ENCODE data around the gene PEX6. TPM values are rescaled to one million over a fixed set of nuclear protein-coding genes. Genes with fewer than 3 reads are reported as not detected.

The PEX6 gene
- total RNA-seq, 1 donor from 2014 or later, result 13.8 TPM

GRCh38 chr6:42937548-42938427 lies 41.2 kb downstream of the PEX6 start:
- Mint-ChIP-seq H3K9me3 (ENCODE audit: unreplicated experiment) (no peaks in the 10 kb centered on the region), H3K36me3 (ENCODE audit: unreplicated experiment) (peaks cover 4% of the 10 kb centered on the region), H3K27me3 (ENCODE audit: unreplicated experiment) (peaks cover 4% of the 10 kb centered on the region), H3K27ac (ENCODE audit: unreplicated experiment) (no peak overlapping the region), H3K4me1 (ENCODE audit: low read depth, unreplicated experiment) (peaks cover 17% of the 10 kb centered on the region), H3K4me3 (ENCODE audit: unreplicated experiment) (peak overlapping the region; percentile 50)
- TF ChIP-seq CTCF (IDR thresholded peaks at IDR 0.05; ENCODE audit: partially characterized antibody, unreplicated experiment), result no peak
- no peak for DNase-seq

GRCh38 chr6:42936398-42936797 lies 42.6 kb downstream of the PEX6 start:
- Mint-ChIP-seq H3K27ac (ENCODE audit: unreplicated experiment) (no peak overlapping the region), H3K4me1 (ENCODE audit: low read depth, unreplicated experiment) (peaks cover 25% of the 10 kb centered on the region), H3K4me3 (ENCODE audit: unreplicated experiment) (no peak overlapping the region)

GRCh38 chr6:42935322-42935721 lies 43.7 kb downstream of the PEX6 start:
- Mint-ChIP-seq H3K27me3 (ENCODE audit: unreplicated experiment) (peaks cover 8% of the 10 kb centered on the region), H3K4me1 (ENCODE audit: low read depth, unreplicated experiment) (peaks cover 27% of the 10 kb centered on the region), H3K9me3 (ENCODE audit: unreplicated experiment) (no peaks in the 10 kb centered on the region), H3K27ac (ENCODE audit: unreplicated experiment) (no peak overlapping the region), H3K4me3 (ENCODE audit: unreplicated experiment) (no peak overlapping the region), H3K36me3 (ENCODE audit: unreplicated experiment) (peaks cover 4% of the 10 kb centered on the region)
- no peak for TF ChIP-seq CTCF (IDR thresholded peaks at IDR 0.05; ENCODE audit: partially characterized antibody, unreplicated experiment)
- DNase-seq, result no peak

More at GRCh38 chr6:42936398-42936797, 42.6 kb downstream of the PEX6 start:
- Mint-ChIP-seq H3K9me3 (ENCODE audit: unreplicated experiment) (no peaks in the 10 kb centered on the region), H3K36me3 (ENCODE audit: unreplicated experiment) (peaks cover 4% of the 10 kb centered on the region), H3K27me3 (ENCODE audit: unreplicated experiment) (peaks cover 4% of the 10 kb centered on the region)
- DNase-seq, result no peak
- TF ChIP-seq CTCF (IDR thresholded peaks at IDR 0.05; ENCODE audit: partially characterized antibody, unreplicated experiment), result no peak

GRCh38 chr6:42933205-42933604 lies 45.8 kb downstream of the PEX6 start:
- no peak for TF ChIP-seq CTCF (IDR thresholded peaks at IDR 0.05; ENCODE audit: partially characterized antibody, unreplicated experiment)
- DNase-seq, result no peak

GRCh38 chr6:42932412-42932811 lies 46.6 kb downstream of the PEX6 start:
- Mint-ChIP-seq H3K4me3 (ENCODE audit: unreplicated experiment) (peak overlapping the region; percentile 62), H3K27me3 (ENCODE audit: unreplicated experiment) (peaks cover 7% of the 10 kb centered on the region), H3K4me1 (ENCODE audit: low read depth, unreplicated experiment) (peaks cover 19% of the 10 kb centered on the region), H3K36me3 (ENCODE audit: unreplicated experiment) (no peaks in the 10 kb centered on the region), H3K27ac (ENCODE audit: unreplicated experiment) (peak overlapping the region; percentile 45), H3K9me3 (ENCODE audit: unreplicated experiment) (peaks cover 2% of the 10 kb centered on the region)
- TF ChIP-seq CTCF (IDR thresholded peaks at IDR 0.05; ENCODE audit: partially characterized antibody, unreplicated experiment), result no peak
- DNase-seq, result no peak

More at GRCh38 chr6:42933205-42933604, 45.8 kb downstream of the PEX6 start:
- peaks cover 10% of the 10 kb centered on the region for H3K27me3 Mint-ChIP-seq (ENCODE audit: unreplicated experiment)
- peaks cover 4% of the 10 kb centered on the region for H3K36me3 Mint-ChIP-seq (ENCODE audit: unreplicated experiment)
- no peak overlapping the region for H3K27ac Mint-ChIP-seq (ENCODE audit: unreplicated experiment)
- H3K9me3 Mint-ChIP-seq (ENCODE audit: unreplicated experiment), result peaks cover 2% of the 10 kb centered on the region
- H3K4me1 Mint-ChIP-seq (ENCODE audit: low read depth, unreplicated experiment), result peaks cover 23% of the 10 kb centered on the region
- peak overlapping the region; percentile 45 for H3K4me3 Mint-ChIP-seq (ENCODE audit: unreplicated experiment)
